ENCODE measurements around the gene EFTUD2. TPM values are rescaled to one million over a fixed set of nuclear protein-coding genes. Genes with fewer than 3 reads are reported as not detected.

Gene EFTUD2
- total RNA-seq, 2 experiments from 2014 or later = 175 to 203 TPM

- intact Hi-C loops (cut with DNase I, micrococcal nuclease) = no loop called here
- POLR2A ChIA-PET = no interaction called here
- no peak overlapping the region for H3K27ac Mint-ChIP-seq
- H3K4me3 Mint-ChIP-seq = no peak overlapping the region
- H3K9me3 Mint-ChIP-seq (ENCODE audit: low read depth) = no peaks in the 10 kb centered on the region
- H3K27me3 Mint-ChIP-seq = no peaks in the 10 kb centered on the region
- ATAC-seq = no peak
- peaks cover 9% of the 10 kb centered on the region for H3K36me3 Mint-ChIP-seq (ENCODE audit: low read depth)
- no peak for DNase-seq
- CTCF ChIA-PET = interaction anchor here (1.1 to 1.5 kb wide), 2 partner anchors 68 to 251 kb away, joined by 3 to 4 read pairs; partner anchors contain the start of gene C1QL1
- peaks cover 22% of the 10 kb centered on the region for H3K4me1 Mint-ChIP-seq
These were observed 1.6 kb upstream of the EFTUD2 start for GRCh38 chr17:44900894-44901293.

GRCh38 chr17:44898768-44899073 lies 524 bp downstream of the EFTUD2 start:
- peak overlapping the region; percentile 98 for H3K4me3 Mint-ChIP-seq
- ChIA-PET CTCF (interaction anchor here (0.8 to 2.4 kb wide), 9 partner anchors 12 to 326 kb away, joined by 3 to 7 read pairs (median 4); partner anchors contain the start of gene ACBD4), POLR2A (interaction anchor here (0.6 to 1.3 kb wide), 2 partner anchors 22 to 250 kb away, joined by 3 read pairs; partner anchors contain the start of gene HEXIM1)
- H3K4me1 Mint-ChIP-seq = peaks cover 26% of the 10 kb centered on the region
- peaks cover 22% of the 10 kb centered on the region for H3K36me3 Mint-ChIP-seq (ENCODE audit: low read depth)
- ATAC-seq (no peak), DNase-seq (no peak)
- H3K27ac Mint-ChIP-seq = peak overlapping the region; percentile 98
- H3K9me3 Mint-ChIP-seq (ENCODE audit: low read depth) = no peaks in the 10 kb centered on the region
- no peaks in the 10 kb centered on the region for H3K27me3 Mint-ChIP-seq
- intact Hi-C loops (cut with DNase I, micrococcal nuclease) = loop anchor here (1.0 to 10.0 kb wide), 16 partner anchors 49 to 684 kb away; partner anchors contain the start of genes NMT1 (in 2 of the 2), ACBD4 (in 1 of the 2), C1QL1 (in 1 of the 2) and CCDC43 (in 1 of the 2)

GRCh38 chr17:44894642-44895041 lies 4.6 kb downstream of the EFTUD2 start:
- H3K4me1 Mint-ChIP-seq = peaks cover 27% of the 10 kb centered on the region
- ATAC-seq (no peak), DNase-seq (no peak)
- H3K27ac Mint-ChIP-seq = no peak overlapping the region
- H3K27me3 Mint-ChIP-seq = no peaks in the 10 kb centered on the region
- H3K36me3 Mint-ChIP-seq (ENCODE audit: low read depth) = peaks cover 32% of the 10 kb centered on the region
- H3K4me3 Mint-ChIP-seq = no peak overlapping the region
- no peaks in the 10 kb centered on the region for H3K9me3 Mint-ChIP-seq (ENCODE audit: low read depth)
- CTCF ChIA-PET = interaction anchor here (0.6 to 2.0 kb wide), 5 partner anchors 16 to 1353 kb away, joined by 3 to 8 read pairs (median 4); no protein-coding TSS in a partner anchor
- POLR2A ChIA-PET = no interaction called here
- intact Hi-C loops (cut with DNase I, micrococcal nuclease) = loop anchor here (5.0 to 10.0 kb wide), 3 partner anchors 78 to 680 kb away; partner anchors contain the start of gene UBTF (in 1 of the 2)

GRCh38 chr17:44892250-44892649 lies 7.0 kb downstream of the EFTUD2 start:
- Mint-ChIP-seq H3K9me3 (ENCODE audit: low read depth) (no peaks in the 10 kb centered on the region), H3K27ac (no peak overlapping the region), H3K4me3 (no peak overlapping the region), H3K36me3 (ENCODE audit: low read depth) (peaks cover 28% of the 10 kb centered on the region), H3K27me3 (no peaks in the 10 kb centered on the region), H3K4me1 (peaks cover 19% of the 10 kb centered on the region)
- ChIA-PET CTCF (interaction anchor here (2.0 kb wide), 2 partner anchors 11 to 13 kb away, joined by 5 to 6 read pairs; no protein-coding TSS in a partner anchor), POLR2A (no interaction called here)
- no peak for ATAC-seq
- no peak for DNase-seq
- intact Hi-C loops (cut with DNase I, micrococcal nuclease) = loop anchor here in 1 of 2 experiments (10.0 kb wide), 1 partner anchor 677 kb away; the partner anchor contains the start of gene UBTF

- DNase-seq (no peak), ATAC-seq (no peak)
- Mint-ChIP-seq H3K4me3 (no peak overlapping the region), H3K4me1 (peaks cover 16% of the 10 kb centered on the region), H3K27me3 (no peaks in the 10 kb centered on the region), H3K36me3 (ENCODE audit: low read depth) (peaks cover 31% of the 10 kb centered on the region), H3K27ac (no peak overlapping the region), H3K9me3 (ENCODE audit: low read depth) (no peaks in the 10 kb centered on the region)
- intact Hi-C loops (cut with DNase I, micrococcal nuclease) = no loop called here
- POLR2A ChIA-PET = no interaction called here
- CTCF ChIA-PET = no interaction called here
These were observed 10.2 kb downstream of the EFTUD2 start for GRCh38 chr17:44889003-44889402.

GRCh38 chr17:44887971-44888954 lies 11.0 kb downstream of the EFTUD2 start:
- POLR2A ChIA-PET = no interaction called here
- H3K27ac Mint-ChIP-seq = no peak overlapping the region
- DNase-seq (no peak), ATAC-seq (no peak)
- CTCF ChIA-PET = interaction anchor here (0.6 kb wide), 1 partner anchor 14 kb away, joined by 3 read pairs; no protein-coding TSS in a partner anchor
- H3K27me3 Mint-ChIP-seq = no peaks in the 10 kb centered on the region
- intact Hi-C loops (cut with DNase I, micrococcal nuclease) = loop anchor here in 1 of 2 experiments (2.0 kb wide), 1 partner anchor 21 kb away; no protein-coding TSS in a partner anchor
- H3K36me3 Mint-ChIP-seq (ENCODE audit: low read depth) = peaks cover 31% of the 10 kb centered on the region
- no peak overlapping the region for H3K4me3 Mint-ChIP-seq
- H3K4me1 Mint-ChIP-seq = peaks cover 14% of the 10 kb centered on the region
- no peaks in the 10 kb centered on the region for H3K9me3 Mint-ChIP-seq (ENCODE audit: low read depth)

GRCh38 chr17:44887016-44887415 lies 12.2 kb downstream of the EFTUD2 start:
- H3K36me3 Mint-ChIP-seq (ENCODE audit: low read depth) = peaks cover 39% of the 10 kb centered on the region
- no peaks in the 10 kb centered on the region for H3K27me3 Mint-ChIP-seq
- ChIA-PET CTCF (interaction anchor here (0.6 kb wide), 1 partner anchor 526 kb away, joined by 4 read pairs; no protein-coding TSS in a partner anchor), POLR2A (no interaction called here)
- H3K9me3 Mint-ChIP-seq (ENCODE audit: low read depth) = no peaks in the 10 kb centered on the region
- H3K4me3 Mint-ChIP-seq = no peak overlapping the region
- DNase-seq (no peak), ATAC-seq (no peak)
- intact Hi-C loops (cut with DNase I, micrococcal nuclease) = loop anchor here in 1 of 2 experiments (2.0 kb wide), 1 partner anchor 20 kb away; no protein-coding TSS in a partner anchor
- H3K27ac Mint-ChIP-seq = no peak overlapping the region
- H3K4me1 Mint-ChIP-seq = peaks cover 14% of the 10 kb centered on the region

GRCh38 chr17:44884941-44885340 lies 14.3 kb downstream of the EFTUD2 start:
- peaks cover 39% of the 10 kb centered on the region for H3K36me3 Mint-ChIP-seq (ENCODE audit: low read depth)
- intact Hi-C loops (cut with DNase I, micrococcal nuclease) = no loop called here
- no peak overlapping the region for H3K4me3 Mint-ChIP-seq
- CTCF ChIA-PET = interaction anchor here (0.7 to 1.5 kb wide), 2 partner anchors 20 to 108 kb away, joined by 3 to 5 read pairs; no protein-coding TSS in a partner anchor
- no peak overlapping the region for H3K27ac Mint-ChIP-seq
- POLR2A ChIA-PET = no interaction called here
- H3K9me3 Mint-ChIP-seq (ENCODE audit: low read depth) = no peaks in the 10 kb centered on the region
- H3K4me1 Mint-ChIP-seq = peaks cover 9% of the 10 kb centered on the region
- no peak for DNase-seq
- H3K27me3 Mint-ChIP-seq = no peaks in the 10 kb centered on the region
- ATAC-seq = no peak

- POLR2A ChIA-PET = no interaction called here
- Mint-ChIP-seq H3K9me3 (ENCODE audit: low read depth) (no peaks in the 10 kb centered on the region), H3K27me3 (no peaks in the 10 kb centered on the region), H3K4me1 (no peaks in the 10 kb centered on the region), H3K4me3 (no peak overlapping the region), H3K36me3 (ENCODE audit: low read depth) (peaks cover 49% of the 10 kb centered on the region), H3K27ac (no peak overlapping the region)
- ATAC-seq = no peak
- CTCF ChIA-PET = interaction anchor here (0.7 to 2.9 kb wide), 10 partner anchors 11 to 168 kb away, joined by 3 to 17 read pairs (median 5); no protein-coding TSS in a partner anchor
- DNase-seq = no peak
- intact Hi-C loops (cut with DNase I, micrococcal nuclease) = no loop called here
These were observed 18.1 kb downstream of the EFTUD2 start for GRCh38 chr17:44881145-44881544.

- no peak for DNase-seq
- intact Hi-C loops (cut with DNase I, micrococcal nuclease) = no loop called here
- ChIA-PET CTCF (interaction anchor here (1.7 to 6.6 kb wide), 4 partner anchors 12 to 103 kb away, joined by 5 to 39 read pairs (median 22); partner anchors contain the start of gene EFTUD2), POLR2A (no interaction called here)
- ATAC-seq = no peak
- Mint-ChIP-seq H3K4me1 (no peaks in the 10 kb centered on the region), H3K9me3 (ENCODE audit: low read depth) (no peaks in the 10 kb centered on the region), H3K27me3 (no peaks in the 10 kb centered on the region), H3K36me3 (ENCODE audit: low read depth) (peaks cover 48% of the 10 kb centered on the region), H3K4me3 (no peak overlapping the region), H3K27ac (no peak overlapping the region)
These were observed 19.2 kb downstream of the EFTUD2 start for GRCh38 chr17:44880062-44880461.

- ATAC-seq = no peak
- intact Hi-C loops (cut with DNase I, micrococcal nuclease) = no loop called here
- Mint-ChIP-seq H3K36me3 (ENCODE audit: low read depth) (peaks cover 45% of the 10 kb centered on the region), H3K27me3 (no peaks in the 10 kb centered on the region), H3K4me1 (no peaks in the 10 kb centered on the region), H3K4me3 (no peak overlapping the region), H3K9me3 (ENCODE audit: low read depth) (no peaks in the 10 kb centered on the region), H3K27ac (no peak overlapping the region)
- ChIA-PET CTCF (interaction anchor here (0.6 to 6.6 kb wide), 13 partner anchors 9 to 1082 kb away, joined by 3 to 39 read pairs (median 4); partner anchors contain the start of gene EFTUD2), POLR2A (no interaction called here)
- DNase-seq = no peak
These were observed 19.9 kb downstream of the EFTUD2 start for GRCh38 chr17:44879376-44879775.
